Endothelial cell of umbilical vein (primary cell): ENCODE measurements around the gene CYP4F8.

ENCODE experiments used
- JUN ChIP-seq: IDR thresholded peaks from 2 replicates; pipeline ENCODE4 v1.6.1; 2011; ENCODE audit warnings: borderline replicate concordance, low read depth; ENCODE audit not compliant: insufficient read length, insufficient read depth
- TF ChIP-seq, protein P1 (sequence below), 2 donors: IDR thresholded peaks; 1 replicate in 1 of 2; 2 replicates in 1 of 2; pipeline ENCODE4 v1.5.1; 2011; ENCODE audit warnings: low read length in 2 of 2, mild to moderate bottlenecking in 2 of 2, moderate library complexity in 2 of 2, control low read depth in 1 of 2, inconsistent platforms in 1 of 2, low read depth in 1 of 2; ENCODE audit not compliant: insufficient read depth in 1 of 2; ENCODE audit errors: extremely low read depth in 1 of 2

- TF ChIP-seq, protein P1, sequence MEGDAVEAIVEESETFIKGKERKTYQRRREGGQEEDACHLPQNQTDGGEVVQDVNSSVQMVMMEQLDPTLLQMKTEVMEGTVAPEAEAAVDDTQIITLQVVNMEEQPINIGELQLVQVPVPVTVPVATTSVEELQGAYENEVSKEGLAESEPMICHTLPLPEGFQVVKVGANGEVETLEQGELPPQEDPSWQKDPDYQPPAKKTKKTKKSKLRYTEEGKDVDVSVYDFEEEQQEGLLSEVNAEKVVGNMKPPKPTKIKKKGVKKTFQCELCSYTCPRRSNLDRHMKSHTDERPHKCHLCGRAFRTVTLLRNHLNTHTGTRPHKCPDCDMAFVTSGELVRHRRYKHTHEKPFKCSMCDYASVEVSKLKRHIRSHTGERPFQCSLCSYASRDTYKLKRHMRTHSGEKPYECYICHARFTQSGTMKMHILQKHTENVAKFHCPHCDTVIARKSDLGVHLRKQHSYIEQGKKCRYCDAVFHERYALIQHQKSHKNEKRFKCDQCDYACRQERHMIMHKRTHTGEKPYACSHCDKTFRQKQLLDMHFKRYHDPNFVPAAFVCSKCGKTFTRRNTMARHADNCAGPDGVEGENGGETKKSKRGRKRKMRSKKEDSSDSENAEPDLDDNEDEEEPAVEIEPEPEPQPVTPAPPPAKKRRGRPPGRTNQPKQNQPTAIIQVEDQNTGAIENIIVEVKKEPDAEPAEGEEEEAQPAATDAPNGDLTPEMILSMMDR (IDR thresholded peaks at IDR 0.05; ENCODE audit: extremely low read depth in 1 of 2, insufficient read depth in 1 of 2, low read depth in 1 of 2, low read length in 2 of 2): no peak
- no peak for TF ChIP-seq JUN
These were observed 28.4 kb downstream of the CYP4F8 start for GRCh38 chr19:15643387-15643786.
